H1 (cell line): ENCODE data around the gene C5orf58. TPM values are rescaled to one million over a fixed set of nuclear protein-coding genes. Genes with fewer than 3 reads are reported as not detected.

Experiments
- CTCF ChIA-PET: fragments of 300-600 bp; sonication (Branson Sonifier 250); formaldehyde crosslinking; loops from one replicate; lab custom pipeline; 2021; ENCODE audit not compliant: partially characterized antibody; lab: Charles Lee
- POLR2A ChIA-PET: fragments of 300-600 bp; sonication (Branson Sonifier 250); formaldehyde crosslinking; loops from one replicate; lab custom pipeline; 2021; ENCODE audit warnings: inconsistent platforms; ENCODE audit not compliant: partially characterized antibody; lab: Charles Lee
- DNase-seq, 2 experiments: peaks; one replicate each; pipeline versions ENCODE4 v3.0.0 to v3.0.0-alpha.2; 2010 to 2022; ENCODE audit warnings: low spot score in 2 of 2, low read depth in 1 of 2, mixed read lengths in 1 of 2
- FAIRE-seq: peaks from 2 replicates; lab custom pipeline; 2011; peaks lifted over from hg19 to GRCh38; lab: Jason Lieb, UNC
- H2AFZ ChIP-seq: 2 replicates; pipeline ENCODE4 v1.8.1; 2012; ENCODE audit warnings: low read length, inconsistent platforms
- H2AK5ac ChIP-seq: 2 replicates; pipeline ENCODE4 v1.6.1; 2013; ENCODE audit warnings: low read depth, low read length
- H2BK120ac ChIP-seq: replicated peaks from 2 replicates; pipeline ENCODE3; 2013; ENCODE audit warnings: low read depth, low read length, inconsistent platforms
- H2BK12ac ChIP-seq: 2 replicates; pipeline ENCODE4 v1.6.1; 2013; ENCODE audit warnings: low read depth, low read length
- H2BK15ac ChIP-seq: 2 replicates; pipeline ENCODE4 v1.6.1; 2013; ENCODE audit warnings: low read length
- H2BK20ac ChIP-seq: 2 replicates; pipeline ENCODE4 v1.6.1; 2013; ENCODE audit warnings: low read length
- H2BK5ac ChIP-seq: 2 replicates; pipeline ENCODE4 v1.6.1; 2013; ENCODE audit warnings: low read depth, low read length
- H3K14ac ChIP-seq: 2 replicates; pipeline ENCODE4 v1.6.1; 2013; ENCODE audit warnings: inconsistent platforms; ENCODE audit not compliant: insufficient read length
- H3K18ac ChIP-seq: 2 replicates; pipeline ENCODE4 v1.6.1; 2013; ENCODE audit warnings: low read length; ENCODE audit errors: extremely low read depth
- H3K23ac ChIP-seq: 2 replicates; pipeline ENCODE4 v1.6.1; 2013; ENCODE audit warnings: inconsistent platforms; ENCODE audit not compliant: insufficient read length
- H3K23me2 ChIP-seq: 2 replicates; pipeline ENCODE4 v1.6.1; 2013; ENCODE audit warnings: low read depth, low read length
- H3K27ac ChIP-seq: 2 replicates; pipeline ENCODE4 v1.6.1; 2011; ENCODE audit warnings: low read depth, low read length, inconsistent platforms
- H3K27me3 ChIP-seq, 4 experiments: replicated peaks in 1 of 4; 1 replicate in 1 of 4; 2 replicates in 3 of 4; pipeline versions ENCODE4 v1.6.1 to v1.8.1; 2011 to 2013; ENCODE audit warnings: low read length in 3 of 4, mild to moderate bottlenecking in 3 of 4, inconsistent platforms in 2 of 4, mixed read lengths in 2 of 4, moderate library complexity in 1 of 4; ENCODE audit not compliant: control insufficient read depth in 3 of 4, insufficient read depth in 3 of 4; ENCODE audit errors: extremely low read depth in 1 of 4
- H3K36me3 ChIP-seq, 4 experiments: 2 replicates each; pipeline versions ENCODE4 v1.6.1 to v1.8.1; 2011 to 2013; ENCODE audit warnings: mild to moderate bottlenecking in 4 of 4, low read length in 3 of 4, moderate library complexity in 2 of 4, control low read depth in 1 of 4, inconsistent platforms in 1 of 4; ENCODE audit not compliant: insufficient read depth in 4 of 4, control insufficient read depth in 2 of 4
- H3K4ac ChIP-seq: replicated peaks from 2 replicates; pipeline ENCODE3; 2013; ENCODE audit warnings: low read length, low read depth, mixed read lengths, inconsistent platforms; ENCODE audit not compliant: insufficient read length
- H3K4me1 ChIP-seq, 4 experiments: replicated peaks in 1 of 4; 1 replicate in 1 of 4; 2 replicates in 3 of 4; pipeline versions ENCODE4 v1.6.1 to v1.8.1; 2011 to 2013; ENCODE audit warnings: low read length in 3 of 4, inconsistent platforms in 2 of 4, mixed read lengths in 1 of 4; ENCODE audit not compliant: insufficient read depth in 4 of 4, control insufficient read depth in 3 of 4
- H3K4me2 ChIP-seq, 2 experiments: 2 replicates each; pipeline versions ENCODE4 v1.6.1 to v1.8.1; 2011 to 2013; ENCODE audit warnings: low read depth in 2 of 2, low read length in 2 of 2, control low read depth in 1 of 2, inconsistent platforms in 1 of 2, mild to moderate bottlenecking in 1 of 2; ENCODE audit not compliant: insufficient read depth in 1 of 2
- H3K4me3 ChIP-seq, 4 experiments: fragments of 200-600, 300-600 bp in 1 of 4; sonication (generic), shearing (Covaris generic), sonication (Bioruptor Twin) in 1 of 4; 2 replicates each; pipeline versions ENCODE4 v1.5.1 to v1.8.1; 2011 to 2016; ENCODE audit warnings: low read length in 4 of 4, low read depth in 3 of 4, control low read depth in 2 of 4, inconsistent platforms in 2 of 4, mild to moderate bottlenecking in 2 of 4, mixed read lengths in 1 of 4, moderate library complexity in 1 of 4; ENCODE audit not compliant: insufficient read depth in 2 of 4; ENCODE audit errors: extremely low read depth in 1 of 4
- H3K56ac ChIP-seq: replicated peaks from 2 replicates; pipeline ENCODE3; 2013; ENCODE audit warnings: low read depth, mild to moderate bottlenecking, mixed read lengths, low read length, inconsistent platforms; ENCODE audit not compliant: insufficient read length
- H3K79me1 ChIP-seq: 2 replicates; pipeline ENCODE4 v1.6.1; 2013; ENCODE audit warnings: low read depth, low read length, control low read depth
- H3K79me2 ChIP-seq, 2 experiments: 2 replicates each; pipeline versions ENCODE4 v1.6.1 to v1.8.1; 2012 to 2013; ENCODE audit warnings: low read length in 2 of 2, mild to moderate bottlenecking in 2 of 2, inconsistent platforms in 1 of 2; ENCODE audit not compliant: insufficient read depth in 2 of 2, control insufficient read depth in 1 of 2
- H3K9ac ChIP-seq, 4 experiments: replicated peaks in 1 of 4; 1 replicate in 1 of 4; 2 replicates in 3 of 4; pipeline versions ENCODE4 v1.6.1 to v1.8.1; 2011 to 2013; ENCODE audit warnings: low read depth in 3 of 4, low read length in 3 of 4, control low read depth in 2 of 4, mild to moderate bottlenecking in 2 of 4, moderate library complexity in 2 of 4, inconsistent platforms in 1 of 4; ENCODE audit errors: extremely low read depth in 1 of 4
- H3K9me3 ChIP-seq, 2 experiments: 2 replicates each; pipeline versions ENCODE4 v1.6.1 to v1.8.1; 2012 to 2013; ENCODE audit warnings: mild to moderate bottlenecking in 2 of 2, moderate library complexity in 2 of 2, control low read depth in 1 of 2, inconsistent platforms in 1 of 2, low read depth in 1 of 2, low read length in 1 of 2, mixed read lengths in 1 of 2; ENCODE audit not compliant: insufficient read depth in 2 of 2
- H4K20me1 ChIP-seq, 2 experiments: replicated peaks in 1 of 2; 2 replicates each; pipeline versions ENCODE3 to v1.8.1; 2011 to 2013; ENCODE audit warnings: inconsistent platforms in 2 of 2, low read length in 2 of 2, mild to moderate bottlenecking in 1 of 2; ENCODE audit not compliant: insufficient read depth in 2 of 2, control insufficient read depth in 1 of 2
- H4K5ac ChIP-seq: 2 replicates; pipeline ENCODE4 v1.6.1; 2013; ENCODE audit warnings: low read length, low read depth, mixed read lengths, inconsistent platforms; ENCODE audit not compliant: insufficient read length
- H4K8ac ChIP-seq: 2 replicates; pipeline ENCODE4 v1.8.0; 2013; ENCODE audit warnings: mild to moderate bottlenecking, moderate library complexity, low read length, inconsistent platforms; ENCODE audit not compliant: insufficient read depth; ENCODE audit errors: extremely low read depth
- H4K91ac ChIP-seq: replicated peaks from 2 replicates; pipeline ENCODE3; 2013; ENCODE audit warnings: low read length, mixed read lengths, inconsistent platforms; ENCODE audit not compliant: insufficient read length
- BRCA1 ChIP-seq: IDR thresholded peaks from 2 replicates; pipeline ENCODE4 v1.6.1; 2012; ENCODE audit warnings: low read depth, low read length, improper control_type of control experiment
- EZH2 ChIP-seq: fragments of 200-600 bp; sonication (generic); IDR thresholded peaks from 2 replicates; pipeline ENCODE4 v1.7.1; 2012; ENCODE audit warnings: low read depth, mild to moderate bottlenecking, moderate library complexity, low read length, inconsistent platforms; ENCODE audit not compliant: severe bottlenecking
- FOSL1 ChIP-seq: IDR thresholded peaks from 2 replicates; pipeline ENCODE4 v1.6.1; 2011; ENCODE audit warnings: mild to moderate bottlenecking, low read depth, low read length, moderate library complexity; ENCODE audit not compliant: insufficient read depth
- GABPA ChIP-seq: IDR thresholded peaks from 2 replicates; pipeline ENCODE4 v1.6.1; 2011; ENCODE audit warnings: mild to moderate bottlenecking, low read length, moderate library complexity, borderline replicate concordance; ENCODE audit not compliant: insufficient read depth
- GTF2F1 ChIP-seq: IDR thresholded peaks from 2 replicates; pipeline ENCODE4 v1.6.1; 2012; ENCODE audit warnings: low read depth, low read length, improper control_type of control experiment, borderline replicate concordance
- NANOG ChIP-seq: IDR thresholded peaks from 2 replicates; pipeline ENCODE4 v1.6.1; 2011; ENCODE audit warnings: low read length, low read depth, mild to moderate bottlenecking, inconsistent platforms; ENCODE audit not compliant: insufficient read depth, poor library complexity, severe bottlenecking
- POU5F1 ChIP-seq: IDR thresholded peaks from 2 replicates; pipeline ENCODE4 v1.6.1; 2011; ENCODE audit warnings: low read depth, mild to moderate bottlenecking, low read length, moderate library complexity
- RXRA ChIP-seq: IDR thresholded peaks from 2 replicates; pipeline ENCODE4 v1.6.1; 2011; ENCODE audit warnings: low read depth, mild to moderate bottlenecking, low read length, moderate library complexity; ENCODE audit not compliant: insufficient read depth
- SIN3A ChIP-seq, 2 experiments: IDR thresholded peaks in 1 of 2; conservative IDR thresholded peaks in 1 of 2; 2 replicates each; pipeline ENCODE4 v1.6.1; 2011 to 2012; ENCODE audit warnings: low read length in 2 of 2, improper control_type of control experiment in 1 of 2, low read depth in 1 of 2, mild to moderate bottlenecking in 1 of 2
- SP2 ChIP-seq: IDR thresholded peaks from 2 replicates; pipeline ENCODE4 v1.6.1; 2012; ENCODE audit warnings: mild to moderate bottlenecking, low read length, inconsistent platforms
- SRF ChIP-seq: IDR thresholded peaks from 2 replicates; pipeline ENCODE4 v1.6.1; 2011; ENCODE audit warnings: mild to moderate bottlenecking, low read depth, low read length, moderate library complexity
- TAF1 ChIP-seq: IDR thresholded peaks from 2 replicates; pipeline ENCODE4 v1.6.1; 2011; ENCODE audit warnings: mild to moderate bottlenecking, low read depth, low read length
- TAF7 ChIP-seq: optimal IDR thresholded peaks from 2 replicates; pipeline ENCODE3; 2011; ENCODE audit warnings: low read depth, mild to moderate bottlenecking, inconsistent platforms, low read length, moderate library complexity, borderline replicate concordance
- YY1 ChIP-seq: IDR thresholded peaks from 2 replicates; pipeline ENCODE4 v1.6.1; 2011; ENCODE audit warnings: low read depth, mild to moderate bottlenecking, low read length
- WGBS, 2 experiments: shearing (Covaris generic) in 1 of 2; methylation state at CpG; one replicate each; pipeline versions ENCODE4 v1.1.6 to v1.1.7; 2013 to 2015; ENCODE audit warnings: low lambda C conversion rate in 2 of 2, mixed read lengths in 2 of 2, inconsistent platforms in 1 of 2, low coverage in 1 of 2, missing lambda C conversion rate in 1 of 2; ENCODE audit not compliant: insufficient replicate concordance in 2 of 2, insufficient coverage in 1 of 2, insufficient read length in 1 of 2; ENCODE audit errors: extremely low coverage in 1 of 2, missing lambda C conversion rate in 1 of 2; 5-methylcytosine and 5-hydroxymethylcytosine counted together
- polyA plus RNA-seq, 7 experiments: library from polyadenylated mRNA; depleted of rRNA in 3 of 7; stranded (reverse) in 5 of 7; unstranded in 2 of 7; fragments of >200 nt in 5 of 7; fragments of 200-250 nt in 2 of 7; gene quantifications; 1 replicate in 5 of 7; 2 replicates in 1 of 7; 4 replicates in 1 of 7; pipeline versions ENCODE4 v1.2.1 to v1.2.3, GENCODE V29; 2011 to 2013; ENCODE audit warnings: missing spikeins in 2 of 7, mixed read lengths in 2 of 7
- total RNA-seq: library from RNA; stranded (reverse); fragmentation: NEBNext Ultra II Directional; extraction: Animal tissue kit (Norgen Biotek cat#: 25700); gene quantifications from 2 replicates; pipeline ENCODE4 v1.2.1, GENCODE V29; 2021

C5orf58 gene
- total and polyA plus RNA-seq, 2 of the 8 experiments (the other 6 are each of a cell fraction or from before 2014, with no cell fraction given), result 0.24 to 1.6 TPM

DNA sequence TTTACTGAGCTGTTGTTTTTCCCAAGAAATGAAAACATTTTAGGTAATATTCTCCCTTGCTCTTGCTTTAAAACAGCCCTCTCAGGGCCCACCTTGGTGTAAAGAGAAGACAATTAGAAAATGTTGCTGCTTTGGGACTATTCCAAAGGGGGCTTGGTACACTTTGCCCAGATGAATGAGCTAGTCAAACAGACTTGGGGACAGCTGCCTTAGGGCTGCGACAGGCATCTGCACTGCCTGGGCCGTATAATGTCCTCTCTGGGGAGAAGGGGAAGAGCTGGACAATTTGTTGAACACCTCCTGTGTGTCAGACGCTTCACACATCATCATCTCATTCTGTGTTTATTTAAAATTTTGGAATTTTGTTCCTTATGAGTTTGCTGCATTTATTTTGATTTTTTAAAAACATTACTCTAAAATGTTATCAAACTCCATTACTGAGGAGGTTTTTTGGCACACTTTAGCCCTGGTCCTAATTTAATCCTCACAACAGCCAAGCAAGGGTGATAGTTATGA lies 28.8 kb downstream of the C5orf58 start:
- H4K5ac ChIP-seq, result no peak overlapping the region
- H2BK15ac ChIP-seq, result no peak overlapping the region
- no peak overlapping the region for H4K91ac ChIP-seq
- FAIRE-seq, result no peak
- H3K56ac ChIP-seq, result no peak overlapping the region
- no peaks in the 10 kb centered on the region for H3K79me2 ChIP-seq
- no peak overlapping the region for H2AK5ac ChIP-seq
- peaks cover 2% of the 10 kb centered on the region; the same call in 1 of the 2 replicates for H3K23me2 ChIP-seq
- H3K36me3 ChIP-seq, result no peaks in the 10 kb centered on the region
- no peak for DNase-seq
- H3K79me1 ChIP-seq, result no peaks in the 10 kb centered on the region
- no peaks in the 10 kb centered on the region for H3K9me3 ChIP-seq
- no peak overlapping the region for H3K4me3 ChIP-seq
- H2AFZ ChIP-seq, result no peak overlapping the region
- ChIA-PET CTCF (interaction anchor here (0.6 to 3.3 kb wide), 10 partner anchors 13 to 624 kb away, joined by 3 to 18 read pairs (median 3); no protein-coding TSS in a partner anchor), POLR2A (interaction anchor here (0.6 kb wide), 1 partner anchor 1326 kb away, joined by 3 read pairs; no protein-coding TSS in a partner anchor)
- no peak overlapping the region for H3K18ac ChIP-seq
- H4K8ac ChIP-seq, result no peak overlapping the region
- H3K4me1 ChIP-seq, result peaks cover 3 to 12% (median 7%) of the 10 kb centered on the region in 4 experiments; a peak in 4 of 7 replicates
- H3K4ac ChIP-seq, result no peak overlapping the region
- no peaks in the 10 kb centered on the region for H4K20me1 ChIP-seq
- no peak overlapping the region for H2BK12ac ChIP-seq
- no peak overlapping the region for H2BK5ac ChIP-seq
- no peak overlapping the region for H3K9ac ChIP-seq
- no peak overlapping the region for H3K23ac ChIP-seq
- H3K27ac ChIP-seq, result no peak overlapping the region
- no peak overlapping the region for H3K14ac ChIP-seq
- H3K4me2 ChIP-seq, result no peak overlapping the region
- no peaks in the 10 kb centered on the region for H3K27me3 ChIP-seq
- 93% methylated on average over 3 of the region's 3 CpGs; no CpG with 5 or more reads in 1 of the 2 experiments for WGBS, 2 experiments
- H2BK20ac ChIP-seq, result no peak overlapping the region
- H2BK120ac ChIP-seq, result no peak overlapping the region
- no peak for TF ChIP-seq GABPA
- no peak for TF ChIP-seq POU5F1
- TF ChIP-seq BRCA1, result no peak
- TF ChIP-seq SP2, result no peak
- no peak for TF ChIP-seq EZH2
- TF ChIP-seq YY1, result no peak
- no peak for TF ChIP-seq GTF2F1
- TF ChIP-seq SIN3A (conservative IDR thresholded peaks at IDR 0.05 in 1 of 2, IDR thresholded peaks at IDR 0.05 in 1 of 2; ENCODE audit: low read depth in 1 of 2, low read length in 2 of 2), result no peak
- no peak for TF ChIP-seq RXRA
- TF ChIP-seq TAF1, result no peak
- TF ChIP-seq NANOG, result no peak
- TF ChIP-seq SRF, result no peak
- TF ChIP-seq TAF7, result no peak
- no peak for TF ChIP-seq FOSL1
